SU-DHL-6 (cell line): ENCODE measurements around the gene KLHL18.

ENCODE experiments used
- CTCF ChIP-seq: fragments of 200-600 bp; sonication (generic); IDR thresholded peaks from one replicate; pipeline ENCODE4 v1.5.1; 2017; ENCODE audit warnings: antibody characterized with exemption, mild to moderate bottlenecking, low read length, moderate library complexity; ENCODE audit not compliant: insufficient read depth, poor library complexity, severe bottlenecking
- EZH2phosphoT487 ChIP-seq: fragments of 200-600 bp; sonication (generic), shearing (Covaris generic); conservative IDR thresholded peaks from 2 replicates; pipeline ENCODE4 v1.6.1; 2018; ENCODE audit warnings: mild to moderate bottlenecking, antibody characterized with exemption, low read length, moderate library complexity, mixed read lengths

- TF ChIP-seq CTCF: no peak
- no peak for TF ChIP-seq EZH2phosphoT487
Observed at GRCh38 chr3:47348411-47349154, 65.8 kb downstream of the KLHL18 start.
